GDM1 (cell line): ENCODE results near the gene BEND6.
"Not testable (repeated sequence)": the region's sequence is repeated elsewhere in the genome, so short reads cannot be mapped to it uniquely, and the experiment has no call there.

ENCODE experiments used
- DNase-seq: peaks from one replicate; lab custom pipeline; 2025; lab: John Stamatoyannopoulos, UW

The BEND6 gene

DNA sequence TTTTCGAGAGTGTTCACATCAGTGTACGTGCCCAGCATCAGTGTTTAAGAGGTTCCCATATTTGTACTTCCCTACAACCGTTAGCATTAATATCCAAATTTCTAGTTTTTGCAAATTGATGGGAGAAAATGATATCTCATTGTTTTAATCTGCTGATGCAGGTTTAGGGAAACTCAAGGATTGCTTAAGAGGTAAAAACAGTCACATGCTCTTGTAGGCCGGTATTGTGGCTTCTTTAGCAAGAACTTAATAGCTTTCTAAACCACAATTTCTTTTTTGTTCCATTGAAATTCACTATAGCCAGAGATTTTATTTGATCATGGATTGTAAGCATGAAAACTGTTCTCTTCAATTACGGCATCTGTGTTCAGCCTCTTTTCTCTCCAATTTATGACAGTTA is 29.5 kb downstream of the BEND6 start:
- no peak for DNase-seq

- DNase-seq, result no peak
Observed at GRCh38 chr6:56984884-56985283, 30.0 kb downstream of the BEND6 start.

GRCh38 chr6:56986611-56987010 is 31.7 kb downstream of the BEND6 start:
- no peak for DNase-seq

DNA sequence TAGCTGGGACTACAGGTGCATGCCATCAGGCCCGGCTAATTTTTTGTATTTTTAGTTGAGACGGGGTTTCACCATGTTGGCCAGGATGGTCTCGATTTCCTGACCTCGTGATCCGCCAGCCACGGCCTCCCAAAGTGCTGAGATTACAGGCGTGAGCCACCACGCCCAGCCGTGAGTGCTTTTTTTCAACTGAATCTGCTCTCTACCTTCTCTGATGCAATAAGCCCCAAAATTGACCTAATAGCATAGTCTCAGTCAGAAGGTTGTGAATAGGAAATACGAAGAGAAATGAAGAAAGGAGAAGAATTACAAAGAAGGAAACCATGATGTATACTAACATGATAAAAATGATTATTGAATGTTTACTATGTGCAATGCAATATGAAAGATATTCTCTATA is 33.2 kb downstream of the BEND6 start:
- no peak for DNase-seq

- DNase-seq, result no peak
Observed at GRCh38 chr6:56992036-56992435, 37.1 kb downstream of the BEND6 start.

GRCh38 chr6:56992703-56993102 is 37.8 kb downstream of the BEND6 start:
- no peak for DNase-seq

GRCh38 chr6:56995347-56995902 is 40.5 kb downstream of the BEND6 start:
- no peak for DNase-seq

DNA sequence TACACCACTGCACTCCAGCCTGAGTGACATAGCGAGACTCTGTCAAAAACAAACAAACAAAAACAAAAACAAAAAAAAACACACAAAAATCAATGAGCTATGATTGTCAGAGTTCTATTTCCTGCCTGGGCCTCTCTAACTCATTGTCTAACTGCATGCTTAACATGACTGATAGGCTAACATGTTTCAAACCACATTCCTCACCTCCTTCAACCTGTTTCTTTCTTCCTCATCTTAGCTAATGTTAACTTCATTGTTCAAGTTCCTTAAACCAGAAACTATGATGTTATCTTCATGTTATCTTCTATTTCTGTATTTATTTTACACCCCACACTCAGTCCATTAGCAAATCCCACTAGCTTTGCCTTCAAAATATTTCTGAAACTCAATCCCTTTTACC is 41.5 kb downstream of the BEND6 start:
- no peak for DNase-seq

DNA sequence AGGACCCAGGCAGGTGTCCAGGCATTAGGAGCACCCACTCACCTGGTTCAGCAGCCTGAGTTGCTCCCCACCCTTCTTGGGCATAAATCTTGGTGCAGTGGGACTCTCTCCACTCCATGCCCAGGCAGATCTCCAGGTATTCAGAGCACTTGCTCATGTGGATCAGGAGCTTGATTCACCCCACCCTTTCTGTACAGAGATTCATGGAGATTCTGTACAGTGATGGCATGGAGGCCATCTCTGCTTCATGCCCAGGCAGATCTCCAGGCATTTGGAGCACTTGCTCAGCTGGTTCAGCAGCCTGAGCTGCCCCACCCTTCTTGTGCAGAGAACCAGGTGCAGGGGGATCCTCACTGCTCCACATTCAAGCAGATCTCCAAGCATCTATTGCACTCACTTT is 44.1 kb downstream of the BEND6 start:
- no peak for DNase-seq

- not testable (repeated sequence) for DNase-seq
Observed at GRCh38 chr6:56999748-57000147, 44.8 kb downstream of the BEND6 start.

DNA sequence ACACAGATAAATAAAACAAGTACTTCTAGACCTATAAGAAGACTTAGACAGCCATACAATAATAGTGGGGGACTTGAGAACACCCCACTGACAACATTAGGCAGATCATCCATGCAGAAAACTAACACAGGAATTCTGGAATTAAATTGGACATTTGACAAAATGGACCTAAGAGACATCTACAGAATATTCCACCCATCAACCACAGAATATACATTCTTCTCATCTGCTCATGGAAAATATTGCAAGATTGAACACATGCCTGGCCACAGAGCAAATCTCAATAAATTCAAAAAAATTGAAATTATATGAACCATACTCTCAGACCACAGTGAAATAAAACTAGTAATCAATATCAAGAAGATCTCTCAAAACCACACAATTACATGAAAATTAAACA is 47.3 kb downstream of the BEND6 start:
- no peak for DNase-seq

- DNase-seq, result no peak
Observed at GRCh38 chr6:57004292-57004691, 49.4 kb downstream of the BEND6 start.

DNA sequence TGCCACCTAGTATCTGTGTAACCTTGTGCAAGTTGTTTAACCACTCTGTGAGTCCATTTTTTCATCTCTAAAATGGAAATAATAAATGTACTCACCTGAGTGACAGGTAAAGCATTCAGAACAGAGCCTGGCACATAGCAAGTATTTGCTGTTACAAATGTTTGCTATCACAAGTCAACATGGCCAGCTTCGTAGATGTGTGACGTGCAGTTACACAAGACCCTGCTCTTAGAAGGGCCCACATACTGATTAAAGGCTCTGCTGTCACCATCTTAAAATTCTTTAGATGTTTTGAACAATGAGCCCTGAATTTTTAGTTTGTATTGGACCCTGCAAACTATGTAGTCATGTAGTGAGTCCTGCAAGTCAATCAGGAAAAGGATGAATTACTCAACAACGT is 51.2 kb downstream of the BEND6 start:
- DNase-seq, result no peak

GRCh38 chr6:57008069-57008468 is 53.2 kb downstream of the BEND6 start:
- not testable (repeated sequence) for DNase-seq

DNA sequence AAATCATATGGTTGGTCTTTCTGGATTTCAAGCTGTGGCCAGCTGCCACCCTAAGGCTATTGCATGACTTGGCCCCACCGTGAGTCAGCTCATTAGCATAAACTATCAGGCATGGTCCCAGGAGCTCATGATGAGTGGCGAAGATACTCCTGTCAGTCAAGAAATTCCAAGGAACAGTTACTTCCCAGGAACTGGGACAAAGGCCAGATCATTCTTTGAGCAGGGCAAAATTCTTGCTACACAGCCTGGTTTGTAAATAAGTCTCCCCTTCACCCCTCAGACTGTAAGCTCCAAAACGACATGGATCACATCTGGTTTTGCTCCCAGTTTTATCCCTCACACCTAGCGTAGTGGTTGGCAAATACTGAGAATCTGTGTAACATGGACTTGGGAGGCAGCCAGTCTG is 58.6 kb downstream of the BEND6 start:
- DNase-seq, result no peak

DNA sequence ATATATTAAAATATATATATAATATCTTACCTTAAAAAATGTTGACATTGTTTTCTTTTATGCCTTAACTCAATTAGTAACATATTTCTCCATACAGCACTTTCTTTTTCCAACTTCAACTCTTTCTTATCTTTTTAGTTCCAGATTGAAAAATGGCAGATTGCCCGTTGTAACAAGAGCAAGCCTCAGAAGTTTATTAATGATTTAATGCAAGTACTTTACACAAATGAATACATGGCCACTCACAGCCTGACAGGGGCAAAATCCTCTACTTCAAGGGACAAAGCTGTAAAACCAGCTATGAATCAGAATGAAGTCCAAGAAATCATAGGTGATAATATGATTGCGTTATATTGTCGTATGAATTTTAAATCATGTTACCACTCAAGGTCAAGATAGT is 62.2 kb downstream of the BEND6 start:
- DNase-seq, result no peak

GRCh38 chr6:57017841-57018240 is 62.9 kb downstream of the BEND6 start:
- no peak for DNase-seq

- no peak for DNase-seq
Observed at GRCh38 chr6:57019434-57019833, 64.5 kb downstream of the BEND6 start.

DNA sequence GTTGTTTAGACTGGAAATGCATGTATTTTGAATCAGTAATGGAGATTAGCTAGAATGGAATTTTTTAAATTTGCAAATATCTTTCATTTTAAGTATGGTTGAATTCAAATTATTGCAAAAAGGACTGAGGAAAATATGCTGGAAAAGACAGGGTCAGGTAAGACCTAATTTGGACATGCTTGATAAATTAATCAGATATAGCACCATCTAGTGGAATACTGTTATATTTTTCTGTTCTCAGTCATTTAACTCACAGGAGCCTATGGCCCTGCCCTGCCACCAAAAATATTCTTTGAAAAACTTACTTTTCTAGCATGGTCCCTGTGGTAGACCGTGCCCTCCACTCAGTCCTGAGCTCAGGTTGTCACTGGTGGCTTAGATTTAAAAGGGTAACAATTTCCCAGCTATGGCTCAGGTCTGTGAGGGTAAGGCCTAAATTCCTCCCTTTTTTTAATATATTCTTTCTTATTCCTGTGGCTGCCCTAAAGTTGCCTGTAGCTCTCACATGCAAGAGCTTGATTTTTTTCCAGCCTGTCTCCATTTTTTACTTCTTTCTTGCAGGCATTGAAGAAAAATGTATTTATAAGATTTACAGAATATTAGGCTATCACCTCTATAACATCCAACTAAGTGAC is 66.3 kb downstream of the BEND6 start:
- no peak for DNase-seq

- DNase-seq, result no peak
Observed at GRCh38 chr6:57024321-57024720, 69.4 kb downstream of the BEND6 start.

DNA sequence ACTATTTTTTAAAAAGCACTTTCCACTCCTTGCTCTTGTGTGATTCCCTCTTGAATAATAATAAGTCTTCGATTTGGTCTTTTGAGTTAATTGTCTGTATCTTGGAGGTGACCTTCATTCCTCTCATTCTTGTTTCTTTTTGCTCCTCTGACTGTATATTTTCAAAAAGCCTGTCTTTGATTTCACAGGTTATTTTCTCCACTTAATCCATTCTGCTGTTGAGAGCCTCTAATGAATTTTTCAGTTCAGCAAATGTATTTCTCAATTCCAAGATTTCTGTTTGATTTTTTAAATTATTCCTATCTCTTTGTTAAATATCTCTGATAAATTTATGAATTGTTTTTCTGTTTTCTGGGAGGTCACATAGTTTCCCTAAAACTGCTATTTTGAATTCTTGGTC is 69.9 kb downstream of the BEND6 start:
- no peak for DNase-seq

DNA sequence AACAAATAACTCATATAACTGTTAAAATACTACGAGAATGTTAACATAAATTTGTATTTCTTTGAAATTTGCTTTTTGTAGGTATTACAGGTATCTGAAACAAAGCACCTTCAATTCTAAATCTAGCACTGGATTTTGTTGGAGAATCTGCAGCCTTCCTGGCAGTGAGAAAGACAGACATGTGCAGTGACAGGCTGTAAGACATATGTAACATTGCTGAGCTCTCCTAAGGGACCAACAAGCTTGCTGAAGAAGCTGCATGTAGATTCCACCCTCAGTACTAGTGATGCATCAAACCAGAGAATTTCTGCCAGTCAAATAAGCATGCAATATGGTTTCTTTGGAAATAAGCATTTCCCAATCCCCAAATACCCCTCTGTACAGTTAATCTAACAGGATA is 71.1 kb downstream of the BEND6 start:
- no peak for DNase-seq

GRCh38 chr6:57027301-57027700 is 72.4 kb downstream of the BEND6 start:
- DNase-seq, result no peak

DNA sequence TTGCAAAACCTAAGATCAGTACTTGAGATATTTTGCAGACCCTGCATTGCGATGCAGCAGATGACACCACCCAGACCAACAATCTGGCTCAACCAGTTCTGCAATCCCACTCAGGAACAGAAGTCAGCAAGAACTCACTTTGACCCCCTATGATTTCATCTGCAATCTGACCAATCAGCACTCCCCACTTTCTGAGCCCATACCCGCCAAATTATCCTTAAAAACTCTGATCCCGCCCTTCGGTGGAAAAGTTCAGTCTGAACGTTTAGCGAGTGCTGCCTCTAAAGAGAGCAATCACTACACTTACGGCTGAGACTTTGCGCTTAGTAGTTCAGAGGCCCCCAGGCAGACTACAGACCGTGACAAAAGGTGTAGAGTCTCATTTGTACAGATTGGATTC is 74.3 kb downstream of the BEND6 start:
- no peak for DNase-seq
